ENCODE measurements around the gene LCN10. TPM values are rescaled to one million over a fixed set of nuclear protein-coding genes. Genes with fewer than 3 reads are reported as not detected.

The LCN10 gene
- total RNA-seq, 1 donor from 2014 or later: 0.51 TPM

DNA sequence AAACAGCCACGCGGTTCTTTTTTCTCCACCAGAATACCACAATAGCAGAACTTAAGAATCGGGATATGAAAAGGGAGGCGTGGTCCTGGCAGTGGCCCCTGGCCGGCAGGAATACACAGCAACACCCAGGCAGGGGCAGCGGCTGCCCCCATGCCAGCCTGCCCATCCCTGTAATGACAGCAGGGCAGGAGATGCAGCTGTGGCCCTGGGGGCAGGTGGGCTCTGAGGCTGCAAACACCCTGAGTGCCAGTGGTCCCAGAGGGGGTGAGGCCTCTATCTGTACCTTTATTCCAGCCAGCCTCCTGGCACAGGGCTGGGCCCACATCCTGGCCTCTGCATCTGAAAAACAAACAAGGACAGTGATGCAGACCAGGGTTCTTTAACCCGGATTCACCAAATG lies 18.0 kb downstream of the LCN10 start:
- peaks cover 31% of the 10 kb centered on the region for H3K4me1 Mint-ChIP-seq
- no peaks in the 10 kb centered on the region for H3K27me3 Mint-ChIP-seq (ENCODE audit: low read depth)
- no peak for DNase-seq (ENCODE audit: low spot score in 2 of 2, unreplicated experiment in 2 of 2)
- no peak overlapping the region for H3K4me3 Mint-ChIP-seq
- H3K27ac Mint-ChIP-seq: no peak overlapping the region
- no peaks in the 10 kb centered on the region for H3K9me3 Mint-ChIP-seq
- peaks cover 15% of the 10 kb centered on the region for H3K36me3 Mint-ChIP-seq
- TF ChIP-seq CTCF (IDR thresholded peaks at IDR 0.05; ENCODE audit: unreplicated experiment): no peak

GRCh38 chr9:136723989-136724388 lies 18.8 kb downstream of the LCN10 start:
- no peak overlapping the region for H3K4me3 Mint-ChIP-seq
- H3K27me3 Mint-ChIP-seq (ENCODE audit: low read depth): no peaks in the 10 kb centered on the region
- H3K4me1 Mint-ChIP-seq: peaks cover 29% of the 10 kb centered on the region
- H3K36me3 Mint-ChIP-seq: peaks cover 15% of the 10 kb centered on the region
- DNase-seq (ENCODE audit: low spot score in 2 of 2, unreplicated experiment in 2 of 2): no peak
- H3K27ac Mint-ChIP-seq: no peak overlapping the region
- no peaks in the 10 kb centered on the region for H3K9me3 Mint-ChIP-seq
- TF ChIP-seq CTCF (IDR thresholded peaks at IDR 0.05; ENCODE audit: unreplicated experiment): no peak

GRCh38 chr9:136723362-136723976 lies 19.3 kb downstream of the LCN10 start:
- Mint-ChIP-seq H3K27ac (peak overlapping the region; percentile 12), H3K4me1 (peaks cover 29% of the 10 kb centered on the region), H3K9me3 (no peaks in the 10 kb centered on the region), H3K36me3 (peaks cover 15% of the 10 kb centered on the region), H3K27me3 (ENCODE audit: low read depth) (no peaks in the 10 kb centered on the region), H3K4me3 (no peak overlapping the region)
- TF ChIP-seq CTCF (IDR thresholded peaks at IDR 0.05; ENCODE audit: unreplicated experiment): no peak
- no peak for DNase-seq (ENCODE audit: low spot score in 2 of 2, unreplicated experiment in 2 of 2)

GRCh38 chr9:136722969-136723356 lies 19.8 kb downstream of the LCN10 start:
- no peak overlapping the region for H3K4me3 Mint-ChIP-seq
- H3K36me3 Mint-ChIP-seq: peaks cover 15% of the 10 kb centered on the region
- H3K9me3 Mint-ChIP-seq: no peaks in the 10 kb centered on the region
- DNase-seq (ENCODE audit: low spot score in 2 of 2, unreplicated experiment in 2 of 2): no peak
- H3K27me3 Mint-ChIP-seq (ENCODE audit: low read depth): no peaks in the 10 kb centered on the region
- H3K4me1 Mint-ChIP-seq: peaks cover 29% of the 10 kb centered on the region
- H3K27ac Mint-ChIP-seq: no peak overlapping the region
- no peak for TF ChIP-seq CTCF (IDR thresholded peaks at IDR 0.05; ENCODE audit: unreplicated experiment)

DNA sequence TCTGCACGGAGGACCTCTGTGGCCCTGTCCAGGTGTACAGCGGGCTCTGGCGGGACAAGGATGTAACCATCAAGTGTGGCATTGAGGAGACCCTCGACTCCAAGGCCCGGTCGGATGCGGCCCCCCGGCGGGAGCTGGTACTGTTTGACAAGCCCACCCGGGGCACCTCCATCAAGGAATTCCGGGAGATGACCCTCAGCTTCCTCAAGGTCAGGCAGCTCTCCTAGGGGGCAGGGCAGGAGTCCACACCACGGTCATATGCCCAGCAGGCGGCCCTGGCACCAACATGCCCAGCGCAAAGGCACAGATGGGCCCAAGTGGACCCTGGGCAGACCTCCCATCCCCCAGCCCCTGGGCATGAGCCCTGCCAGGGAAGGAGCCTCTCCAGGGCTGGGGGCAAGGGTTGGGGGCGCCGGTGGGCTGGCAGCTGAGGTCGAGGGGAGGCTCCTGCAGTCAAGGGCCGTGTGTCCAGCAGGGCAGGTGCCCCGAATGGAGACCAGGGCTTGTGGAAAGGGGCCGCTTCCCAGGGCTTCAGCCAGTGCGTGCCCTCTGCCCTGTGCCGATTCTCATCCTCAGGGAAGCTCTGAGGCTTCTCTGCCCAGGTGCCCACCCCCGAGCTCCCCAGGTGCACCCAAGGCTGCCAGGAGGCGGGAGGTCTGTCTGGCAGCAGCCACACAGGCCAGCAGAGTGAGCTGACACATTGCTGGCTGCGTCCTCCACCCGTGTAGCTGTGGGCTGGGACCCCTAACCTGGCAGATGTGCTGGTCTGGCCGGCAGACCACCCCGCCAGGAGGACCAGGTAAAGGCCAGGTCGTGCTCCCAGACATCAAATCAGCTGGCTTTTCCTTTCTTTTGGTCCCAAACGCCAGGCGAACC lies 20.4 kb downstream of the LCN10 start:
- H3K27me3 Mint-ChIP-seq (ENCODE audit: low read depth): no peaks in the 10 kb centered on the region
- H3K9me3 Mint-ChIP-seq: no peaks in the 10 kb centered on the region
- peaks cover 15% of the 10 kb centered on the region for H3K36me3 Mint-ChIP-seq
- H3K4me1 Mint-ChIP-seq: peaks cover 26% of the 10 kb centered on the region
- TF ChIP-seq CTCF (IDR thresholded peaks at IDR 0.05; ENCODE audit: unreplicated experiment): no peak
- DNase-seq (ENCODE audit: low spot score in 2 of 2, unreplicated experiment in 2 of 2): no peak
- H3K27ac Mint-ChIP-seq: no peak overlapping the region
- no peak overlapping the region for H3K4me3 Mint-ChIP-seq

Data from mesothelial cell of epicardium (in vitro differentiated cells).